GM06990 (cell line): ENCODE measurements around the gene DAZAP2.

Experiments
- DNase-seq: peaks from one replicate; pipeline ENCODE4 v3.0.0-alpha.2; 2011; ENCODE audit not compliant: insufficient read length; ENCODE audit errors: extremely low read depth
- H3K27me3 ChIP-seq: replicated peaks from 2 replicates; pipeline ENCODE4 v1.6.0; 2011; ENCODE audit warnings: low read length; ENCODE audit not compliant: control insufficient read depth, insufficient read depth
- H3K36me3 ChIP-seq: 2 replicates; pipeline ENCODE4 v1.5.1; 2011; ENCODE audit warnings: low read length; ENCODE audit not compliant: control insufficient read depth, insufficient read depth
- H3K4me3 ChIP-seq: replicated peaks from 2 replicates; pipeline ENCODE4 v1.5.1; 2011; ENCODE audit warnings: low read depth, mild to moderate bottlenecking, control low read depth, low read length
- TF ChIP-seq, protein P1 (sequence below): IDR thresholded peaks from 2 replicates; pipeline ENCODE4 v1.5.1; 2011; ENCODE audit warnings: low read length, control low read depth, mild to moderate bottlenecking, inconsistent platforms; ENCODE audit not compliant: insufficient read depth, poor library complexity, severe bottlenecking

The DAZAP2 gene

DNA sequence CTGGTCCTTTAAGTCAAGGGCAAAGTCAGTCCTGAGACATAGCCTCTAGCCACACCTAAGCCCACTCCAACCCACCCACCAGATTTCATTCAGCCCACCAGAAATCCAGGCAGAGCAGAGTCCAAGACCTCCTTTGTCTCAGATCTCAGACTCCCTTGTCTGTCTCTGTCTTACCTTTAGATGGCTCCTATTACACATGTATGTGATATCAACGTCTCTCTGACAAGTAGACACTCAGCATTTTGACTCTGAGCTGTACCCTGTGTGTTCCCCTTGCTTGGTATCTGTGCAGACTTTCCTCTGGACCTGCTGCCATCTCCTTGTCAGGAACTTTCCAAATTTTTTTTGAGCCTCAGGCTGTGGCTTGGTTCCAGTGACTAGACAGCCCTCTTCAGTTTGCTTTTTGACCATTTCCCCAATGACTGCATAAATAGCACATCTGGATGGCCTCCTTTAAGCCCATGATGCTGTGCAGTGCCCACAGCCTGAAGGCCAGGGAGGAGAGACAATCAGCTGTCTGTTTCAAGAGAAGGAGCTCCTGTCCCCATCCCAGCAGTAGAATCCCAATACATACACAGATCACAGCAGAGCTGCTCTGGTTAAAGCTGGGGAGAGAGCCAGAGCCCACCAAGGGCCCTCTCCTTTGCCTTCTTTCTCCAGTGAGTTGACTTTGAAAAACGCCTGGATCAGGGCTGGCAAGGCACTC, 27.8 kb upstream of the DAZAP2 start:
- Histone ChIP-seq H3K4me3 (no peak overlapping the region), H3K36me3 (no peaks in the 10 kb centered on the region), H3K27me3 (no peaks in the 10 kb centered on the region)
- DNase-seq, result no peak
- TF ChIP-seq, protein P1, sequence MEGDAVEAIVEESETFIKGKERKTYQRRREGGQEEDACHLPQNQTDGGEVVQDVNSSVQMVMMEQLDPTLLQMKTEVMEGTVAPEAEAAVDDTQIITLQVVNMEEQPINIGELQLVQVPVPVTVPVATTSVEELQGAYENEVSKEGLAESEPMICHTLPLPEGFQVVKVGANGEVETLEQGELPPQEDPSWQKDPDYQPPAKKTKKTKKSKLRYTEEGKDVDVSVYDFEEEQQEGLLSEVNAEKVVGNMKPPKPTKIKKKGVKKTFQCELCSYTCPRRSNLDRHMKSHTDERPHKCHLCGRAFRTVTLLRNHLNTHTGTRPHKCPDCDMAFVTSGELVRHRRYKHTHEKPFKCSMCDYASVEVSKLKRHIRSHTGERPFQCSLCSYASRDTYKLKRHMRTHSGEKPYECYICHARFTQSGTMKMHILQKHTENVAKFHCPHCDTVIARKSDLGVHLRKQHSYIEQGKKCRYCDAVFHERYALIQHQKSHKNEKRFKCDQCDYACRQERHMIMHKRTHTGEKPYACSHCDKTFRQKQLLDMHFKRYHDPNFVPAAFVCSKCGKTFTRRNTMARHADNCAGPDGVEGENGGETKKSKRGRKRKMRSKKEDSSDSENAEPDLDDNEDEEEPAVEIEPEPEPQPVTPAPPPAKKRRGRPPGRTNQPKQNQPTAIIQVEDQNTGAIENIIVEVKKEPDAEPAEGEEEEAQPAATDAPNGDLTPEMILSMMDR, result no peak

DNA sequence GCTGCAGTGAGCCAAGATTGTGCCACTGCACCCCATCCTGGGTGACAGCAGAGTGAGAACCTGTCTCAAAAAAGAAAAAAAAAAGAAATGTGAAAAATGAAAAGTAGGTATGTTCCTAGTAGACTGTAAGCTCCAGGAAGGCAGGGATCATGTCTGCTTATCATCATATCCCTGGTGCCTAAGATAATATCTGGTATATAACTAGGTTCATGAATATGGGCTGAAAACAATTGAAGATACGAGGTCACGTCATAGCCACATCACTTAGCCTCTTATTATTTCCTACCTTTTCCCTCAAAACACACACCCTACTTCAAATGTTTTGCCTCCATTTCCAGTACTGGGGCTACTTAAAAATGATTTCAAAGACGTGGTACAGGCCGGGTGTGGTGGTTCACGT, 23.7 kb upstream of the DAZAP2 start:
- DNase-seq, result no peak
- TF ChIP-seq, protein P1, result no peak
- H3K36me3 ChIP-seq, result no peaks in the 10 kb centered on the region
- H3K27me3 ChIP-seq, result no peaks in the 10 kb centered on the region
- no peak overlapping the region for H3K4me3 ChIP-seq

DNA sequence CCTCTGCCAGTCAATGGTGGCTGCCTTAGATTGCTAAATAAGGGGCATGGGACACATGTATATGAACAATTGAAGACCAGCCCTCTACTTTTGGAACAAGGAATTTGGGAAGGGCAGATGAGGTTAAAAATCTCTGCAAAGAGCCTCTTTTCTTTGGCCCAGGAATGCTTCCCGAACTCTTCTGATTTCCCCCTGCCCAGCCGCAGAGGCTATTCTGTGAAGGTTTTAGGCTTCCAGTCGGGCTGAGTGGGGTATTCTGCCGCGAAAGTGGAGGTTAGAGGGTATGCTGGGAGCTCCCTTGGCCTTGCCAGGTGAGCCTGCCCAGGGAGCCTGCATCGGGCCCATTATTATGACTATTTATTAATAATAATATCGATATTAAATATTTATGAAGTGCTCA, 22.0 kb upstream of the DAZAP2 start:
- peak overlapping the region; percentile 77; the same call in 1 of the 2 replicates for H3K4me3 ChIP-seq
- no peak for DNase-seq
- TF ChIP-seq, protein P1, result no peak
- H3K36me3 ChIP-seq, result no peaks in the 10 kb centered on the region
- no peaks in the 10 kb centered on the region for H3K27me3 ChIP-seq

GRCh38 chr12:51217133-51217967, 21.3 kb upstream of the DAZAP2 start:
- Histone ChIP-seq H3K27me3 (no peaks in the 10 kb centered on the region), H3K36me3 (no peaks in the 10 kb centered on the region), H3K4me3 (peak overlapping the region; percentile 77)
- TF ChIP-seq, protein P1, result peak; percentile 65
- DNase-seq, result peak; percentile 62

DNA sequence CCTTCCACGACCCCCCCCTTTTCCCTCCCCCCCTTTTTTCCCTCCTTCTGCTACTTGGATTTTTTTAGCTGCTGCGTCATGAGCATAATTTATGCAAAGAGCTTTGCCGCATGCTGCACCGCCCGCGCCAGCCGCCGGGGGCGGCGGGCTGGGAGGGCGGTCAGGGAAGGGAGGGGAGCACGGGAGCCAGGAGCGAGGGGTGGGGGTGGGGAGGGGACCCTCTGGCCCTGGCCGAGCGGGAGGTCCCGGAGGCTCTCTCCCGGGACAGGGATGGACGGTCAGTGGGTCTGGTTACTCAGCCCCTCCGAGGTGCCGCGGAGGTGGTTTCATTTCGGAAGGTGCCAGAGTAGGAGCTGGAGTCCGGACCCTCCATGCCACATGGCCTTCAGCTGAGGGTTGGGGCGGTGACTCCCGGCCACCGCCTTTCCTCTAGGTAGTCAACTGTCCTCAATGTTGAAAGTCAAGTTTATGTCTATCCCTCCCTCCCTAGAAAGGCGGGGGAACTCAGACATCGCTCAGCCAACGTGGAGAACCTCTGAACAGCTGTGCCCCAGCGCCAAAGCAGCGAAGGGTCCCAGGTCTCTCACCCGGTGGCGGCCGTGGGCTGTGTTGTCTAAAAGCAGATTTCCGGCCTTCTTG, 20.5 kb upstream of the DAZAP2 start, which contains the start of gene POU6F1:
Gene POU6F1, minus strand, starts transcription at position 95 of the 639 bp plus-strand sequence. CDS start 11,226 bp downstream, outside the sequence.
- H3K36me3 ChIP-seq, result no peaks in the 10 kb centered on the region
- DNase-seq, result peak; percentile 88
- no peaks in the 10 kb centered on the region for H3K27me3 ChIP-seq
- TF ChIP-seq, protein P1, result peak; percentile 62
- peak within 1 kb of the TSS; percentile 77 for H3K4me3 ChIP-seq
